HuH-7 (cell line): ENCODE measurements around the gene NEUROD1.

Experiments
- DNase-seq: peaks from one replicate; pipeline ENCODE4 v3.0.0; 2011; ENCODE audit warnings: low spot score

The NEUROD1 gene

DNA sequence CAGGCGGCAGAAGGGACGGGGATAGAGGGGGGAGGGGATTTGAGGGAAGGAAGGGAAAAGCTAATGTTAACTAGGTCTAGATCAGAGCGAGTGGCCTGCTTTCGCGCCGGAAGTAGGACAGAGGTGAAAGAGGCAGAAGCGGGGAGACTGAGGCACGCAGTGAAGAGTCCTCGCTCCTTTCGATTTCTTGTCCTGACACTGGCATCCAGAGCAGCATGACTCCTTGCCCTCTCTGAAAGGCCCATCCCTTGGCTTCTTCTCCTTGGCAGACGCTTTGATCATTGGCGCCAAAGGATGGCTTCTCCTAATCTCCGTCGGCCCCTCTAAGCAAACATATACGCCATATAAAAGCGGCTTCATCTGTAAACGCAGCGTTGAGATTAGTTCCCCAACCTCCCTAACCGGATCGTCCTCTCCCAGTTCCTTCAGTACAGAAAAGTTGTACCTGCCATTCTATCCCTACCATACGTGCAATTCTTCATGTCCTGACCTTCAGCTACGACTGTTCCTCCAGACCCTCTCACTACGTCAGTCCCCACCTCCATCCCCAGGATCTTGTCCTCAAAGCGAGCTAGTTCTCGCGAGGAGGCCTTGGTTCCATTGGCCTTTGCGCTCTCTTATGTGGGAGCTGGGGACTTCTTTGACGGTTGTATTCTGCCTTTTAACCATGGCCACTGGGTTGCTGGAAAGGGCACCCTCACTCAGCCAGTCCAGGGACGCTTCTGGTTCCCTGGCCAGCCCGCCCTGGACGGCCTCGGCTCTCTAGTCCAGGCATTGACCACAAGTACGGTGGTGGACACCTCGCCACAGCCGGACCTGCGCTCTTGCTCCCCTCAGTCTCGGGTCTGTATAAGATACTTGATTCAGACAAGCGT, 857 bp upstream of the NEUROD1 start:
- DNase-seq = no peak

DNA sequence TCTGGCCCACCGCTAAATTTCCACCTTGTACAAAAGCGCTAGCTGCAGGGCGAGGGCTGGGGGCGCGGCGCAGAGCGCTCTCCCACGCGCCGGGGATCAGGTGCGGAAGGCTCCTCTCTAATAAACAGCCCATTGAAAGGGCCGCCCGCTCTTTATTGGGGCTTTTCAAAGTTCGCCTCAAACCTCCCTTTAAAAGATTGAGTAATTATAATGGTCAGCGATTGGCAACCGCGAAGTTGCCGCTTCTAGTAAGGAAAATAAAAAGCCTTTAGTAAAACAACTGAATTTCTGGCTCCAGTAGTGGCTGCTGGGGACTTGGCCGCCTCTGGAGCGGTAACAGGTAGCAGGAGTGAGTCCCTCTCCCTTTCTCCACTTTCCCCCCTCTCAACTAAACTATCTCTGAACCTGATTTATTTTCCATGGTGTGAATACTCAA, 755 bp downstream of the NEUROD1 start:
- DNase-seq = no peak

DNA sequence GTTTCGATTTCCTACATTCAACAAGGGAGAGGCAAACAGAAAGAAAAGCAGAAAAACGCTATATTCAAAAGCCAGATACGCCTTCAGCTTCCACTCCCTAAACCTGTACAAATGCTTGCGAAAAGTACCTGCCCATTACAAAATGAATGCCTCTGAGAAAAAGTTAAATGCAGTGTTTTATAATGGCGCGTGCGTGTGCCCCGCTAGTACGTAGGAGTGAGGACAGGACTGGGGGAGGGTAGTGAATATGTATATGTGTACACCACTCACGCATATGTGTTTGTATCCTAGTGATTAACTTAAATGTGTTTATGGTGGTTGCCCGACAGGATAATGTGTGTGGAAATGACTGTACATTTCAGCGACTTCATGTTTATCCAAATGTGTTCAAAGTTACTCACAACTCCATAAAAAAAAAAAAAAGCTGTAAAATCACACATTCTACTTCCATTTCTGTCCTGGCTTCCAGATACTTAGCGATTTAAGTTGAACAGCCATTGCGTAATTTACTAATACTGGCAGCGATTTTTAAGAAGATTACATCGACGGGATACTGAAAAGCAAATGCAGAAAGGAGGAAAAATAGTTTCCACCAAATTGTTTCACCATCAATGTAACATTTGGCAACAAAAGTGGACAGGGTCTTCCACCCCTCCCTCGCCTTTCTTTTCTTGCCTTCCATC, 1.3 kb downstream of the NEUROD1 start:
- no peak for DNase-seq

DNA sequence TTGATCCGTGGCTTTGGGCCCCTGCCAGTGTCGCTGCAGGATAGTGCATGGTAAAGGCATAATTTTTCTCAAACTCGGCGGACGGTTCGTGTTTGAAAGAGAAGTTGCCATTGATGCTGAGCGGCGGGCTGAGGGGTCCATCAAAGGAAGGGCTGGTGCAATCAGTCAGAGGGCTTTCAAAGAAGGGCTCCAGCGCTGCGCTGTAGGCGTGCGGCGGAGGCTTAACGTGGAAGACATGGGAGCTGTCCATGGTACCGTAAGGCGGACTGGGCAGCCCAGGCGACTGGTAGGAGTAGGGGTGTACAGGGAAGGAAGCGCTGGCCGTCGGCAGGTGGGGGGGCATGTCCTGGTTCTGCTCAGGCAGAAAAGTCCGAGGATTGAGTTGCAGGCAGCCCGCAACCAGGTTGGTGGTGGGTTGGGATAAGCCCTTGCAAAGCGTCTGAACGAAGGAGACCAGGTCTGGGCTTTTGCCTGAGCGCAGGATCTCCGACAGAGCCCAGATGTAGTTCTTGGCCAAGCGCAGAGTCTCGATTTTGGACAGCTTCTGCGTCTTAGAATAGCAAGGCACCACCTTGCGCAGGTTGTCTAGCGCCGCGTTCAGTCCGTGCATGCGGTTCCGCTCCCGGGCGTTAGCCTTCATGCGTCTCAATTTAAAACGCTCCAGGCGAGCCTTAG, 2.3 kb downstream of the NEUROD1 start:
- DNase-seq = peak; percentile 75

DNA sequence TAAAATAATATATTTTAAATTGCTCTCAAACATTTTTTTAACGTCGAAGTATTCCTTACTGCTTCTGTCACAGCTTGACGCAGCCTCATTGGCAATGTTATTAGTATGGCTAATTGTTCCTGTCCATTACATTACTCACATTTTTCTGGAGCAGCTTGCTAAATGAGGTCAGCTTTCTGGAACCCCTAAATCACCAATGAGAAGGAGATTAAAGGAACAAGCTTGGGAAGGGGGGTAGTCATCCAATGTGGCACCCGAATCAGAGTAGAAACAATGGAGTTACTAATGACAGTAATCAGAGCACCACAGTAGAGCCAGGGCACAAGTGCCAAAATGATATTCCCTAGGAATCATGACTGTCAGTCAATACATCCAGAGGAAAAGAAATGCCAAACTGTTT, 5.1 kb downstream of the NEUROD1 start:
- DNase-seq = no peak

DNA sequence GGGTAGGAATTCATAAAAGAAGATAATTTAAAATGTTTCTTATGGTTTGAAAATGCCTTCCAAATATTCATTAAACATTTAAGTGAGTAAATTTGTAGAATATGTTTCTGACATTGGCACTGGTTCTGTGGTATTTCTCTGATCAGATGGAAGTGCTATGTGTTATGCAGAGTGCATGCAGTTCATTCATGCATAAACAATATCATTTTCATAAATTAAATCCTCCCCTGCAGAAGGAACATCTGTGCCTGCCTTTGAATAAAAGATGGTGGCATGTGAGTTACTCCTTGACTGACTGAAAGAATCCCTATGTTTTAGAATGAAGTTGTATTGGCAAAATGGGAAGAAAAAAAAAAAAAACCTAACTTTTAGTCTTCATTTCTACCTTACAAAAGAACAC, 5.9 kb downstream of the NEUROD1 start:
- no peak for DNase-seq

DNA sequence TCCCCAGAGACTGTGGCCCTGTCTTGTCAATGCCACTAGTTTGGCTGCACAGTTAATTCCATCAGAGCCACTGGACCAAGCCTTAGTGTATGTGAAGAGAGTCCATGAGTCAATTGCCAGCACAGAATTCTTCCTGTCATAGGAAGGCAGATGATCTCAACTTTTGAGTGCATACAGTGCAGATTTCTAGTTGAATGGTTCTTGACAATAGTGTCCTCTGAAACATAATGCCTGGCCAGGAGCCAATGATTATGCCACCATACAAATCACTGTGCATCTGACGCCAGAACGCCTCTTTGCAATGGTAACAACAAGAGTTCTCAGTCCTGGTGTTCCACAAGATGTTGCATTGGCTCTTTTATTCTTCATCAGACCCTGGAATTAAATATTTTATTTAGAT, 7.1 kb downstream of the NEUROD1 start:
- no peak for DNase-seq

DNA sequence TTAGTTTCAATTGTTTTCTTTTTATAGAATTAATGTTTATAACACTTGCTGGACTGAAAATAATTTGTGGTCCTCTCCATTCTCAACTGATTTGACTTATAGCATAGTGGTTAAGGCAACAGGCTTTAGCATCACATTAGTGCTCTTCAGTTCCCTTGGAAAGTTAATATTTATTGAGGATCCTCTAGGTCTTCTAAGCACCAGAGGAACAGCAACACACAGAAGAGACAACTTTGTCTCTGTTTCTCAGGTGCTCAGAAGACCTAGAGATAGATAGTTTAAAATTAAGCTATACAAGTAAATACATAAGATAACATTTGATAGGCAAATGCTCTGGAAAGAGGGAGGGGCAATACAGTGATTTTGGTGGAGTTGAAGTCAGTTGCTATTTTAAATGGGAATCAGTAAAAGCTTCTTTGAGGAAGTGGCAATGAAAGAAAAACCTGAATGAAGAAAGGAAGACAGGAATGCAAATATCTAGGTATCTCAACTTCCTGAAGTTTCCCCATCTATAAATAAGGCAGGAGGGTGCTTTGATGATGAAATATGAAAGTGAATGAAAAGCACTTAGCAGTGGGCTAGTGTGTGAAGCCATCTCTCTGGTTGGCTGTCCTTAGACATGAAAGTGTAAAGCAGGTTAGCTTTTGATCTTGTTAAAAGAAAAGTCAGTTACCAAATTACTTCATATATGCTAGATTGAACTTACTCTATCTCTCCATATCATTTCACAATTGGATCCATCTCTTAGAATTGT, 7.9 kb downstream of the NEUROD1 start:
- DNase-seq = no peak

DNA sequence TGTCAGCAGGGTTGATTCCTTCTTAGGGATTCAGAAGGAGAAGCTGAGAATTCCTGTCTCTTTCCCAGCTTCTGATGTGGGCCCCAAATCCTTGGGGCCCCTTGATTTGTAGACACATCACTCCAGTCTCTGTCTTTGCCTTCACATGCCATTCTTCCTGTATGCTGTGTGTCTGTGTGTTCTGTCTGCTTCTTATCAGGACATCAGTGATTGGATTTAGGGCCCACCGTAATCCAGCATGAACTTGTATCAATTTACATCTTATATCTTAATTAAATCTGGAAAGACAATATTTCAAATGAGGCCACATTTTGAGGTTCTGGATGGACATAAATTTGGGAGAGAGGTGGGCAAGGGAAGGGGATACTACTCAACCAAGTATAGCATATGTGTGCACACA, 9.7 kb downstream of the NEUROD1 start:
- no peak for DNase-seq

DNA sequence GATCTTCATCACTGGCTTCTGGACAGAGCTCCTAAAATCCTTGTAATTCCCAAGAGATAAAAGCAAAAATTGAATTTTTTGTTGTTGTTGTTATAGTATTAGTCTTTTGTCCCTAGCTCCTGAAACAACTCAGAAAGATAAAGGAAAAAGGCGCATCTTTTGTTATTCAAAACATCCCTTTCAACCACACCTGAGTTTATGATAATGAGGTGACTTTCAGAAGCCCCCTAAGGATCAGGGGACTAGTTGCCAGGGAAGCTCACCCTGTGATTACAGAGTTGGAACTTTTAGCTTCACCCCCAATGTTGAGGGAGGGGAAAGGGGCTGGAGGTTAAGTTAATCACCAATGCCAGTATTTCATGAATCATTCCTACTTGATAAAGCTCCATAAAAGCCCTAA, 13.1 kb downstream of the NEUROD1 start:
- DNase-seq = no peak

DNA sequence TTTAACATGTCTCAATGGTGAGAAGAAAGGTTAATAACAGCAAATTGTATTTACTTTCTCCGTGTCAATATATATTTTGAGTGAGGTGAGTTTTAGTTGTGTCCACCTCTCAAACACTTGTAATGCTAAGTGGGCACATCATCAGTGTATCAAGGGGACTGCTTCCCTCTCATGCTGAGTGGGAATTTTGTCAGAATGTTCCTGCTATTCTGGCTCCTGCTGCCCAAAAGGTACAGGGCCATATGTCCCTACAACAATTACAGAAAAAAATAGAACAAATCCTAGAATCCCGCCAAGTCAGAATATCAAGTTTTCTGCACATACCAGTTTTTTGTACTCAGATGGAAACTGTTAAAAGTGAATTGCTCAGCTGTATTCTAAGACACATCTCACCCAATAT, 18.0 kb downstream of the NEUROD1 start:
- no peak for DNase-seq

DNA sequence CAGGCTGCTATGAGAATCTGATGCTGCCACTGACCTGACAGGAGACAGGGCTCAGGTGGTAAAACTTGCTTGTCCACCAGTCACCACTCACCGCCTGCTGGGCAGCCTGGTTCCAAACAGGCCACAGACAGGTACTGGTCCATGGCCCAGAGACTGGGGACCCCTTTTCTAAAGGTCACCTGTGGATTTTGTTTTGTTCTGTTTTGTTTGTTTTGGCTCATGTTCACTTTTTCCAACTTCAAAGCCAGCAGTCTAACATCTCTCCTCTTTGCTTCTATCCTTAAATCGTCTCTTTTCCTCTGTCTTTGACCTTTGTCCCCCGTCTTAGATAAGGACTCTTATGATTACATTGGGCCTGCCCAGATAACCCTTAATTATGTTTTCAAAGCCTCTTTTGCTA, 20.1 kb downstream of the NEUROD1 start:
- no peak for DNase-seq

DNA sequence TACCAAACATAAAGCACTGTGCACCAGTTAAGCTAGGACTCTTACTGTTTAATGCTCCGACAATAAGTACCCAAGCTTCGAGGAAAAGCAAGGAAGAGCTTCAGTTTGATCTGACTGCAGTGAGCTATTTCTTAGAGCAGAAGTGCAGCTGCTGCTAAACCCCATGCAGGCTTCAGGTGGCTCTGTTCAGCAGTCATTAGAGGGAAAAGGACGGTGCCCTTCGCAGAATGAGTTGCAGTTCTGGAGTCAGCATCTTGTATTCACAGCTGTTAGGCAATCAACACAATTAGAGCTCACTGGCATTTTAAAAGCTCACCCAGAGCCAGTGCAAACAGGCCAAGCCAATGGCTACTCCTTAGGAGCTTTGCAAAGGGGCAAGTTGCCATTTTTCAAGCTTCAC, 21.9 kb downstream of the NEUROD1 start:
- DNase-seq = no peak

DNA sequence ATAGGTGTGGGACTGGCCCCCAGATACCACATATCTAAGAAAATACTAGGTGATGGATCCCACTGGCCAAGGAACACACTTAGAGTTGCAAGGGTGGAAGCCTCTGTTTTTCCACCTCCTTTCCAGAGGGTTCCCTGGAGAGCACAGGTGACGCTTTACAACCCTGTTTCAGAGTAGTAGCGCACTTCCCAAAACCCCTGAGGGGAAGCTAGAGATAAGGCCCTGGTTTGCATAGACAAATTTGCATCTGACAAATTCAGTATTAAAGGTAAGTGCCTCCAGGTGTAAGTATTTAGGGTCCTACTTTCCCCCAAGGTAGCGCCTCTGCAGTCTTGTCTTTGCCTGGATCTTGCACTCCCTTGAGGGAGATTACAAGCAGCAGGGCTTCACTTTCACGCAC, 22.9 kb downstream of the NEUROD1 start:
- DNase-seq = no peak

DNA sequence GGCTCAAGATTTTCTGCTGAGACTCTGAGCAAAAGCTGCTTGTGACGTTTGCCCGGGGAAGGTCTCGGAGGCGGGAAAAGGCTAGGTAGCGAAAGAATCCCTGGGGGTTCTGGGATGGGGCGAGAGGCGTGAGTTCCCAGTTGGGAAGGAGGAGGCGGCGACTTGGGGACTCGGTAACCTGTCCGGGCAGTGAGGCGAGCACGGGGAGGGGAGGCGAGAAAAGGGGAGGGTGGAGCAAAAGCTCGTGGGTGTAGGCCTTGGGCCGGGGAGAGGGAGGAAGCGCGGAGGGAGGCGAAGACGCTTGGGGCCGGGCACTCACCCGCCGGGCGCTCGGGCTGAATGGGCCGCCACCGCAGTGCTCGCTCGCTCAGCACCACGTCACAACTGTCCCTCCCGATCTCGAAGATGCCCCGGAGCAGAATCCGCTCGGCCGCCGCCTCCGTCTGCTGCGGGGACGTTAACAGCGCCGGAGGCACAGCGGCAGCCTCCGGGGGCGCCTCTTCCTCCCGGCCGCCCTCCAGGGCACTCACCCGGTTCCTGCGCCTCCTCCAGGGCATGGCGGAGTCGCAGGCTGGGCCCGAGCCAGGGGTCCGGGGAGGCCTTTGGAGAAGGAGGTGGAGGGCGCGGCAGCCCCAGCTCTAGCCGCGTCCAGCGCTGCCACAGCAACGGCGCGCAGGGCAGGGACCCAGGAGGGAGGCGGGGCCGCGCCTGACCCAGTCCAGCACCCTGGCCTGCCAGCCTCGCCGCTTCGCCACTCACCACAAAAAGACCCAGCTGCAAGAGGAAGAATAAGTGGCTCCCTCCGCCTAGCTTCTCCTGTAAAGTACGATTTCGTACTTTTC, 23.6 kb downstream of the NEUROD1 start, which contains the start of gene CERKL:
TSS of gene CERKL (minus strand) at position 656 of the 842 bp plus-strand sequence. CDS start at position 557, 99 bp downstream.
- peak; percentile 43 for DNase-seq

DNA sequence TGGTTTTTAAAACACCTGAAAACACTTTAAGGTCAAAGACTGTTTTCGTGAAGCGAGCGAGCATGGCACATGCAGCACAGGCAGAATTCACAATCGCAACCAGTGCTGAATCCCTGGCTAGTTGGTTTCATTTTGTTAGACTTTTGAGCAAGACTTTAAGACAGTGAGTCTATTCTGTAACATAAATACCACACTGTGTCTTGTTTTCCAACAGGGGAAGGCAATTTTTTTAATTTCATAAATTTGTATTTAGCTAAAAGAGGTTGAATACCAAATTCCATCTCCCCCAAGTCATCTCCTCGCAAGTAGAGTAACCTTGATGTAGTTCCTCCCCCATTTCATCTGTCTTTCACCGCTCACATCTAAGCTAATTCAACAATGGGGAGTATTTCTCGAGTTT, 24.8 kb downstream of the NEUROD1 start:
- no peak for DNase-seq

DNA sequence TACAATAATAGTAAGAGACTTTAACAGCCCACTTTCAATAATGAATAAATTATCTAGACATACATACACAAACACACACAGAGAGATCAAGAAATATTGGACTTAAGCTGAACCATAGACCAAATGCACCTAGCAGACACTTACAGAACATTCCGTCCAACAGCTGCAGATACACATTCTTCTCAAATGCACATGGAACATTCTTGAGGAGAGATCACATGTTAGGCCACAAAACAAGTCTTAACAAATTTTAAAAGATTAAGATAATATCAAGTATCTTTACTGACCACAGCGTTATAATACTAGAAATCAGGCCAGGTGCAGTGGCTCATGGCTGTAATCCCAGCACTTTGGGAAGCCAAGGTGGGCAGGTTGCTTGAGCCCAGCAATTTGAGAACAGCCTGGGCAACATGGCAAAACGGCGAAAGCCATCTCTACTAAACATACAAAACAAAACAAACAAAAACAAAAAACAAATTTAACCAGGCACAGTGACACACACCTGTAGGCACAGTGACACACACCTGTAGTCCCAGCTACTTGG, 30.8 kb downstream of the NEUROD1 start:
- DNase-seq = no peak

DNA sequence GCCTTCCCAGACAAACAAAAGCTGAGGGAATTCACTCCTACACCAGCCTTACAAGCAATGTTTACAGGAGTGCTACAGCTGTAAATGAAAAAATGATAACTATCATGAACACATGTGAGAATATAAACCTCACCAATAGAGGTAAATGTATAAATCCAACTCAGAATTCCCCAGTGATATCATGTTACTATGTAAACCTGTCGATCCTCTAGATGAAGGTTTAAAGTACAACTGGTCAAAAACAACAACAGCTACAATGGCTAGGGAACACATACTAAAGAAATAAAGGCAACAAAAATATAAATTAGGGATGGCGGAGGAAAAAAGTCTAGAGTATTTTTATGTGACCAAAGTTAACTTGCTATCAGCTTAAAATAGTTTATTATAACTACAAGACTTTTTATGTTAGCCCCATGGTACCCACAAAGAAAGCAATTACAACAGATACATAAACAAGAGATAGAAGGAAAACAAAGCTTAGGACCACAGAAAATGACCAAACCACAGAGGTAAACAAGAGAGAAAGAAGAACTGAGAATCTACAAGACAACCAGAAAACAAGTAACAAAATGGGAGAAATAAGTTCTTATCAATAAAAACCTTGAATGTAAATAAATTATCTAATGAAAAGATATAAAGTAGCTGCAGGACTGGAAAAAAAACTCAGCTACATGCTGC, 31.7 kb downstream of the NEUROD1 start:
- peak; percentile 20 for DNase-seq

DNA sequence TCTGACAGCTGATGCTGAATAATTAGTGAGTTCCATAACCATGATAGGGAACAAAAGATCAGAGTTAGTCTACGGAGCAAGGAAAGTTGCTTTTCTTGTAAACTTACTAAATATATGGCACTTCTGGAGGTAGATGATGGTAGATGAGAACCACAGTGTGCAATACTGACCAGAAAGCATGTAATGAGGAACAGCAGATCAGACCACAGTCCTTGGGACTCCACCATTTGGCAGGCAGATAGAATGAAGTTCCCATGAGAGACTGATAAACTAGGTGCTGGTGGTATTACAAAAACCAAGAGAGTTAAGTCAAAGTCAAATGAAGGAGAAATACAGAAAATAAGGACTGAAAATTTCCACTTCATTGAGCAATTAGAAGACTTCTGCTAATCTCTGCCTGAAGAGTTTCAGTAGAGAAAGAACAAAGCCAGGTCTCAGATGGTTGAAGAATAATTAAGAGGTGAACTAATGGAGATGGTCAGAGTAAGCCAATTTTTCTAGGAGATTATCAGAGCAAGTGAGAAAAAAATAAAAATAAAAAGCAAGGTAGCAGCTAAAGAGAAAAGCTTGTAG, 33.8 kb downstream of the NEUROD1 start:
- no peak for DNase-seq

DNA sequence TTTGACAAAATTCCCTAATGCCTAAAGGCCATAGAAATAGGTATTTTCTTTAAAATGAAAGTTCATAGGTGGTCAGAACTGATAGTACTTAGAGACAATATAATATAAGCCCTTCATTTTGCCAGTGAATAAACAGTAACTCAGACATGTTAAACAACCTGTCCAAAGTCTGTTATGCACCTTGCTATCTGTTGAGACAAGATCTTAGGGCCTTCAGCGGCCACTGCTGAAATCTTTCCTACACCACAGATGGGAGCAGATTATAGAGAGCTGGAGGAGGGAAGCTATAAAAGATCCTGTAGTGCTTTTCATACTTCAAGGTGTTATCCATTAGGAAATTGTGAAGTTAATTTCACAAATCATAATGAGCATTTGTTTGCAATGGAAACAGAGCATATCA, 37.2 kb downstream of the NEUROD1 start:
- DNase-seq = no peak
